DND-41 (cell line): Measurements from ENCODE around the gene ZNF462.

Experiments
- ATAC-seq: fragments of 200-7000 bp; cut with Tn5 transposase; 3 replicates; pipeline ENCODE4 v1.9.1; 2021; ENCODE audit warnings: low read depth; ENCODE audit not compliant: insufficient read depth
- DNase-seq: peaks from one replicate; pipeline ENCODE4 v3.0.0-alpha.2; 2020
- H2AFZ ChIP-seq: 2 replicates; pipeline ENCODE4 v1.6.0; 2012; ENCODE audit warnings: low read depth, low read length
- H3K27ac ChIP-seq: 2 replicates; pipeline ENCODE4 v1.5.1; 2012; ENCODE audit warnings: low read length, inconsistent platforms
- H3K27me3 ChIP-seq: fragments of 200-600 bp; sonication (generic); 2 replicates; pipeline ENCODE4 v1.6.0; 2012; ENCODE audit warnings: low read length, mild to moderate bottlenecking, inconsistent platforms; ENCODE audit not compliant: insufficient read depth, poor library complexity
- H3K36me3 ChIP-seq: 2 replicates; pipeline ENCODE4 v1.5.1; 2012; ENCODE audit warnings: low read length, inconsistent platforms; ENCODE audit not compliant: insufficient read depth
- H3K4me1 ChIP-seq: 2 replicates; pipeline ENCODE4 v1.5.1; 2012; ENCODE audit warnings: mild to moderate bottlenecking, low read length; ENCODE audit not compliant: insufficient read depth
- H3K4me2 ChIP-seq: 2 replicates; pipeline ENCODE4 v1.6.0; 2012; ENCODE audit warnings: mild to moderate bottlenecking, moderate library complexity, low read length, inconsistent platforms; ENCODE audit not compliant: insufficient read depth
- H3K4me3 ChIP-seq, 2 experiments: fragments of 200-600 bp in 1 of 2; shearing (Covaris generic) in 1 of 2; 2 replicates each; pipeline ENCODE4 v1.5.1; 2012 to 2016; ENCODE audit warnings: inconsistent platforms in 2 of 2, low read length in 2 of 2, mild to moderate bottlenecking in 2 of 2, low read depth in 1 of 2, moderate library complexity in 1 of 2
- H3K79me2 ChIP-seq: 2 replicates; pipeline ENCODE4 v1.6.0; 2012; ENCODE audit warnings: low read length, inconsistent platforms; ENCODE audit not compliant: insufficient read depth
- H3K9ac ChIP-seq: 2 replicates; pipeline ENCODE4 v1.6.0; 2012; ENCODE audit warnings: low read depth, mild to moderate bottlenecking, inconsistent platforms, low read length, moderate library complexity
- H3K9me3 ChIP-seq: 2 replicates; pipeline ENCODE4 v1.5.1; 2012; ENCODE audit warnings: low read length, moderate library complexity, mild to moderate bottlenecking, inconsistent platforms; ENCODE audit not compliant: insufficient read depth, severe bottlenecking
- H4K20me1 ChIP-seq: 2 replicates; pipeline ENCODE4 v1.6.0; 2012; ENCODE audit warnings: low read length; ENCODE audit not compliant: insufficient read depth
- EZH2 ChIP-seq: IDR thresholded peaks from 3 replicates; pipeline ENCODE4 v1.6.1; 2012; ENCODE audit warnings: borderline replicate concordance, low read depth, mild to moderate bottlenecking, moderate library complexity, low read length, inconsistent platforms; ENCODE audit not compliant: severe bottlenecking
- TF ChIP-seq, protein P1 (sequence below): IDR thresholded peaks from 2 replicates; pipeline ENCODE4 v1.5.1; 2012; ENCODE audit warnings: borderline replicate concordance, low read length, moderate library complexity, mild to moderate bottlenecking; ENCODE audit not compliant: poor library complexity, severe bottlenecking; ENCODE audit errors: extremely low read depth

Gene ZNF462

DNA sequence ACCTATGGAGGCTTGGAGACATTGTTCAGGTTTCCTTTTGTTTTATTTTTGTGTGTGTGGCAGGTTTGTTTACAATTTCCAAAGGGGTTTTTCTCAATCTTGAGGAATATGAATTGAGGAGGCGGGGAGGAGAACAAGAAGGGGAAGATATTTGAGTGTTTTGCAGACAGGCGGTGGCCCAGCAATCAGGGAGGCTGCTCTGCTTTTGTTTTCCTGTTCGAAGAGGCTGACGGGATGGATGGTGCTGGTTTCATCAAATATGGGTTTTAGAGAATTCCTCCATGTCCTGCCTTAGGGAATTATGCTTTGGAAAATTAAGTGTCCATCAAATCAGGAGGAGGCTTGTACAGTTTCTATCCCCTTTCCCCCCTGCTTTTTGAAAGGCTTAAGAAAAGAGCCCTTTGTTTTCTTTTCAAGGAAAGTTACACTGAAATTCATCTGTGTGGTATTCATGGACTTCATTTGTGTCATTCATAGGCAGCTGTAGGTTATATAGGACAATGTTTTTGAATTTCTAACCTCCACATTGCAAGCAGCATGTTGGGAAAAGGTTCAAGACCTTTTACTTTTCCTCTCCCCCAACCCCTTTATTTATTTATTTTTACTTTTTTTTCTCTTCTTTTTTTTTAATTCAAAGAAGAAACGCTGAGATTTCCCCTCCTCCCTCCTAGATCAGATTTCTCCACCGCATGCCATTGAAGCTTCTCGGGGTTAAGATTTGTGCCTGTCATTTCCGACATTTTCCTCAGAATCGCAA lies 107.4 kb downstream of the ZNF462 start:
- Histone ChIP-seq H2AFZ (no peak overlapping the region), H3K4me2 (no peak overlapping the region), H3K36me3 (peaks cover 25% of the 10 kb centered on the region; the same call in 1 of the 2 replicates), H3K9ac (no peak overlapping the region), H3K9me3 (no peaks in the 10 kb centered on the region), H3K4me1 (no peaks in the 10 kb centered on the region), H4K20me1 (no peaks in the 10 kb centered on the region), H3K79me2 (no peaks in the 10 kb centered on the region), H3K27ac (no peak overlapping the region), H3K4me3 (no peak overlapping the region), H3K27me3 (no peaks in the 10 kb centered on the region)
- no peak for TF ChIP-seq EZH2
- TF ChIP-seq, protein P1, sequence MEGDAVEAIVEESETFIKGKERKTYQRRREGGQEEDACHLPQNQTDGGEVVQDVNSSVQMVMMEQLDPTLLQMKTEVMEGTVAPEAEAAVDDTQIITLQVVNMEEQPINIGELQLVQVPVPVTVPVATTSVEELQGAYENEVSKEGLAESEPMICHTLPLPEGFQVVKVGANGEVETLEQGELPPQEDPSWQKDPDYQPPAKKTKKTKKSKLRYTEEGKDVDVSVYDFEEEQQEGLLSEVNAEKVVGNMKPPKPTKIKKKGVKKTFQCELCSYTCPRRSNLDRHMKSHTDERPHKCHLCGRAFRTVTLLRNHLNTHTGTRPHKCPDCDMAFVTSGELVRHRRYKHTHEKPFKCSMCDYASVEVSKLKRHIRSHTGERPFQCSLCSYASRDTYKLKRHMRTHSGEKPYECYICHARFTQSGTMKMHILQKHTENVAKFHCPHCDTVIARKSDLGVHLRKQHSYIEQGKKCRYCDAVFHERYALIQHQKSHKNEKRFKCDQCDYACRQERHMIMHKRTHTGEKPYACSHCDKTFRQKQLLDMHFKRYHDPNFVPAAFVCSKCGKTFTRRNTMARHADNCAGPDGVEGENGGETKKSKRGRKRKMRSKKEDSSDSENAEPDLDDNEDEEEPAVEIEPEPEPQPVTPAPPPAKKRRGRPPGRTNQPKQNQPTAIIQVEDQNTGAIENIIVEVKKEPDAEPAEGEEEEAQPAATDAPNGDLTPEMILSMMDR, result no peak
- DNase-seq (no peak), ATAC-seq (no peak)

GRCh38 chr9:106970976-106971457 lies 108.1 kb downstream of the ZNF462 start:
- no peak overlapping the region for H3K4me2 ChIP-seq
- DNase-seq, result no peak
- no peaks in the 10 kb centered on the region for H3K79me2 ChIP-seq
- no peak overlapping the region for H3K9ac ChIP-seq
- H3K9me3 ChIP-seq, result no peaks in the 10 kb centered on the region
- H3K4me3 ChIP-seq, result no peak overlapping the region
- no peak for TF ChIP-seq EZH2
- TF ChIP-seq, protein P1, result no peak
- no peaks in the 10 kb centered on the region for H3K27me3 ChIP-seq
- no peak overlapping the region for H2AFZ ChIP-seq
- ATAC-seq, result no peak
- H4K20me1 ChIP-seq, result no peaks in the 10 kb centered on the region
- no peaks in the 10 kb centered on the region for H3K4me1 ChIP-seq
- H3K36me3 ChIP-seq, result peaks cover 29% of the 10 kb centered on the region; the same call in 1 of the 2 replicates
- H3K27ac ChIP-seq, result no peak overlapping the region

DNA sequence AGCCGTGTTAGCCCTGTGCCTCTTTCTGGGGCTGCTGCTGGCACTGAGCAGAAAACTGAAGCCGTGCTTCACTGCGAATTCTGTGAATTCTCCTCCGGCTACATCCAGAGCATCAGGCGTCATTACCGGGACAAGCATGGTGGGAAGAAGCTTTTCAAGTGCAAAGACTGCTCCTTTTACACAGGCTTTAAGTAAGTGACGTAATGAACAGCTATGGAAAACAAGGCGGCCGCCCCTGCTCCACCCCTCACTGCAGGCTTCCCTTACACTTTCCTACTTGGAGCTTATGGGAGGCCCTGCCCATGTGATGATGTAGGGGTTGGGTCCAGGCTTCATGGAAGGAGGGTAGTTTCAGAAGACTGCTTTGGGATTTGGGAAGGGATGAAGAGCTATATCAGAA lies 109.1 kb downstream of the ZNF462 start:
- Histone ChIP-seq H3K9me3 (no peaks in the 10 kb centered on the region), H3K4me3 (no peak overlapping the region), H4K20me1 (no peaks in the 10 kb centered on the region), H3K9ac (no peak overlapping the region), H3K4me1 (no peaks in the 10 kb centered on the region), H3K27me3 (no peaks in the 10 kb centered on the region), H2AFZ (no peak overlapping the region), H3K36me3 (peaks cover 39% of the 10 kb centered on the region; the same call in 1 of the 2 replicates), H3K79me2 (no peaks in the 10 kb centered on the region), H3K27ac (no peak overlapping the region), H3K4me2 (no peak overlapping the region)
- DNase-seq (no peak), ATAC-seq (no peak)
- TF ChIP-seq, protein P1, result no peak
- TF ChIP-seq EZH2, result no peak
